ENCODE results near the gene MALL.

DNA sequence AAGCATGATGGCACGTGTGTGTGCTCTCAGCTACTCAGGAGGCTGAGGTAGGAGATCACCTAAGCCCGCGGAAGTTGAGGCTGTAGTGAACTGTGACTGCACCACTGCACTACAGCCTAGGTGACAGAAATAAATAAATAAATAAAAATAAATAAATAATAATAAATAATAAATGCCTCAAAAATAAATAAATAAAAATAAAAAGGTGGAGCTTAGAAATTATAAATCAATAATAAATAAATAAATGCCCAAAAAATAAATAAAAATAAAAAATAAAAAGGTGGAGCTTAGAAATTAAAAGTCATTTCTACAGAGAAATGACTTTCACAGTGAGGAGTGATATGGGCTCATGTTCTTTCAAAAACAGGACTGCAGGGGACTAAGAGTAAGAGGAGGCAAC is 6.0 kb upstream of the MALL start:
- TF ChIP-seq, protein P1, sequence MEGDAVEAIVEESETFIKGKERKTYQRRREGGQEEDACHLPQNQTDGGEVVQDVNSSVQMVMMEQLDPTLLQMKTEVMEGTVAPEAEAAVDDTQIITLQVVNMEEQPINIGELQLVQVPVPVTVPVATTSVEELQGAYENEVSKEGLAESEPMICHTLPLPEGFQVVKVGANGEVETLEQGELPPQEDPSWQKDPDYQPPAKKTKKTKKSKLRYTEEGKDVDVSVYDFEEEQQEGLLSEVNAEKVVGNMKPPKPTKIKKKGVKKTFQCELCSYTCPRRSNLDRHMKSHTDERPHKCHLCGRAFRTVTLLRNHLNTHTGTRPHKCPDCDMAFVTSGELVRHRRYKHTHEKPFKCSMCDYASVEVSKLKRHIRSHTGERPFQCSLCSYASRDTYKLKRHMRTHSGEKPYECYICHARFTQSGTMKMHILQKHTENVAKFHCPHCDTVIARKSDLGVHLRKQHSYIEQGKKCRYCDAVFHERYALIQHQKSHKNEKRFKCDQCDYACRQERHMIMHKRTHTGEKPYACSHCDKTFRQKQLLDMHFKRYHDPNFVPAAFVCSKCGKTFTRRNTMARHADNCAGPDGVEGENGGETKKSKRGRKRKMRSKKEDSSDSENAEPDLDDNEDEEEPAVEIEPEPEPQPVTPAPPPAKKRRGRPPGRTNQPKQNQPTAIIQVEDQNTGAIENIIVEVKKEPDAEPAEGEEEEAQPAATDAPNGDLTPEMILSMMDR (IDR thresholded peaks at IDR 0.05) = no peak
- TF ChIP-seq EZH2 (IDR thresholded peaks at IDR 0.05) (no peak), EZH2phosphoT487 (IDR thresholded peaks at IDR 0.05) (no peak)

Measured in neural progenitor cell (in vitro differentiated cells).